Heart left ventricle (tissue), 16 donors: Measurements from ENCODE around the gene CRACR2A. TPM values are rescaled to one million over a fixed set of nuclear protein-coding genes. Genes with fewer than 3 reads are reported as not detected.

Source experiments
- ATAC-seq, 4 donors: fragments of 200-7000 bp; cut with Tn5 transposase; one replicate each; pipeline ENCODE4 v1.9.1; 2020 to 2022; ENCODE audit warnings: moderate library complexity in 4 of 4, mild to moderate bottlenecking in 3 of 4, moderate number of reproducible peaks in 1 of 4
- DNase-seq, 5 donors: peaks; one replicate each; pipeline ENCODE4 v3.0.0-alpha.2; 2020
- H3K27ac ChIP-seq, 12 donors: fragments of 200-600 bp; sonication (generic) in 4 of 12; one replicate each; pipeline versions ENCODE4 v1.5.0 to v1.8.0; 2016 to 2022; ENCODE audit warnings: mild to moderate bottlenecking in 2 of 12
- H3K27me3 ChIP-seq, 9 donors: fragments of 200-600 bp; sonication (generic) in 2 of 9; one replicate each; pipeline versions ENCODE4 v1.5.1 to v1.8.0; 2016 to 2022; ENCODE audit warnings: mild to moderate bottlenecking in 3 of 9
- H3K36me3 ChIP-seq, 9 donors: fragments of 200-600 bp; sonication (generic) in 2 of 9; one replicate each; pipeline versions ENCODE4 v1.5.0 to v1.8.0; 2018 to 2022; ENCODE audit warnings: mild to moderate bottlenecking in 2 of 9
- H3K4me1 ChIP-seq, 12 donors: fragments of 200-600 bp; sonication (generic) in 4 of 12; one replicate each; pipeline versions ENCODE4 v1.5.0 to v1.8.0; 2016 to 2022; ENCODE audit warnings: mild to moderate bottlenecking in 3 of 12
- H3K4me3 ChIP-seq, 12 donors: fragments of 200-600 bp; sonication (generic) in 4 of 12; one replicate each; pipeline versions ENCODE4 v1.5.0 to v1.8.0; 2017 to 2022; ENCODE audit warnings: mild to moderate bottlenecking in 9 of 12, moderate library complexity in 4 of 12
- H3K9me3 ChIP-seq, 12 donors: fragments of 200-600 bp; sonication (generic) in 4 of 12; one replicate each; pipeline versions ENCODE4 v1.5.0 to v1.8.0; 2016 to 2022; ENCODE audit warnings: mild to moderate bottlenecking in 1 of 12
- CTCF ChIP-seq, 12 donors: fragments of 200-600 bp; sonication (generic) in 4 of 12; IDR thresholded peaks; one replicate each; pipeline versions ENCODE4 v1.5.0 to v1.8.0; 2018 to 2022; ENCODE audit warnings: antibody characterized with exemption in 12 of 12, mild to moderate bottlenecking in 5 of 12
- POLR2A ChIP-seq, 2 donors: fragments of 450-650 bp; IDR thresholded peaks; one replicate each; pipeline ENCODE4 v1.6.1; 2017; ENCODE audit warnings: antibody characterized with exemption in 2 of 2, mild to moderate bottlenecking in 2 of 2, moderate library complexity in 2 of 2
- WGBS, 4 donors: extraction: QIAGEN DNeasy Blood & Tissue Kit in 2 of 4; methylation state at CpG; one replicate each; pipeline versions ENCODE4 v1.1.5 to v1.1.7; 2013 to 2018; 5-methylcytosine and 5-hydroxymethylcytosine counted together
- intact Hi-C, 10 donors: fragments of 100-400 bp; cut with DNase I; formaldehyde crosslinking; loops; one replicate each; pipeline versions ENCODE4 v1.11.1 to v1.14.2; 2022
- polyA plus RNA-seq, 2 donors: library from polyadenylated mRNA; stranded (reverse); fragments of 200-250 nt; gene quantifications; one replicate each; pipeline ENCODE4 v1.2.3, GENCODE V29; 2013
- total RNA-seq, 9 donors: library from RNA; depleted of rRNA in 2 of 9; stranded (reverse); fragments of >200 nt in 2 of 9; fragmentation: NEBNext Ultra II Directional in 3 of 9; extraction: Animal tissue kit (Norgen Biotek cat#: 25700) in 3 of 9; gene quantifications; one replicate each; pipeline versions ENCODE4 v1.1.0 to v1.2.4, GENCODE V29; 2016 to 2023
- donor health status: ischemic (EF 13 %, LVEDD 7.1; RV severe dilation, severe dysfunction).
- donor health status: healthy with polysubstance abuse.
- donor health status: DM: no; HTN: yes; CAD: no.
- donor health status: DM: no; HTN: no; CAD: no.
- donor health status: ischemic (EF 25% LVEDD 6.9; RV normal size, moderate dysfunction).
- donor health status: ischemic (EF 25% LVEDD 5.7; RV mildly dilated, moderate dysfunction).
- donor health status: healthy.
- donor health status: DM: yes; HTN: yes; CAD: no.
- donor health status: ischemic (EF 35%, LVEDD 5.7; RV mildly dilated, moderate dysfunction).
- donor health status: nonischemic (EF 11% LVEDD 7.7; RV severe dilation, severe dysfunction).
- donor health status: DM: yes; HTN: yes; CAD: no.
- donor health status: PGD.
- donor health status: ischemic (EF 29% LVEDD 5.4; RV normal size, mild dysfunction).
- donor health status: nonischemic (EF 23%, LVEDD 6.1; RV moderate dilation, normal function).

CRACR2A gene
- total and polyA plus RNA-seq, 11 donors, result 1.0 to 14.1 (median 4.7) TPM

GRCh38 chr12:3713483-3713882 is 39.4 kb downstream of the CRACR2A start:
- no peak overlapping the region for H3K27ac ChIP-seq
- no peaks in the 10 kb centered on the region for H3K36me3 ChIP-seq
- H3K9me3 ChIP-seq, result no peaks in the 10 kb centered on the region
- no peak for TF ChIP-seq CTCF (IDR thresholded peaks at IDR 0.05)
- no peak for TF ChIP-seq POLR2A (IDR thresholded peaks at IDR 0.05)
- DNase-seq, result no peak
- no peak overlapping the region for H3K4me3 ChIP-seq
- intact Hi-C loops, result no loop called here
- 68 to 76% (median 72%) methylated on average over 4 of the region's 4 CpGs for WGBS, 4 donors
- H3K4me1 ChIP-seq, result no peaks in the 10 kb centered on the region
- ATAC-seq, result no peak
- no peaks in the 10 kb centered on the region for H3K27me3 ChIP-seq

GRCh38 chr12:3712209-3712992 is 40.5 kb downstream of the CRACR2A start:
- intact Hi-C loops, result loop anchor here in 1 of 10 donors (1.0 kb wide), 1 partner anchor 57 kb away; no protein-coding TSS in a partner anchor
- WGBS, 4 donors, result 71 to 78% (median 74%) methylated on average over 3 of the region's 3 CpGs
- Histone ChIP-seq H3K4me1 (no peaks in the 10 kb centered on the region), H3K4me3 (no peak overlapping the region), H3K9me3 (no peaks in the 10 kb centered on the region), H3K27ac (no peak overlapping the region), H3K36me3 (no peaks in the 10 kb centered on the region), H3K27me3 (no peaks in the 10 kb centered on the region)
- no peak for TF ChIP-seq POLR2A (IDR thresholded peaks at IDR 0.05)
- no peak for TF ChIP-seq CTCF (IDR thresholded peaks at IDR 0.05)
- no peak for DNase-seq
- ATAC-seq, result no peak

GRCh38 chr12:3705354-3705675 is 47.6 kb downstream of the CRACR2A start:
- Histone ChIP-seq H3K9me3 (peaks cover 0 to 10% (median 0%) of the 10 kb centered on the region in 12 donors), H3K36me3 (no peaks in the 10 kb centered on the region), H3K4me3 (peak overlapping the region in 1 of 12 donors; percentile 20), H3K27ac (peak overlapping the region in 11 of 12 donors; percentile 29 to 85 (median 66)), H3K27me3 (no peaks in the 10 kb centered on the region), H3K4me1 (peaks cover 0 to 17% (median 11%) of the 10 kb centered on the region in 12 donors)
- TF ChIP-seq CTCF (IDR thresholded peaks at IDR 0.05) (no peak), POLR2A (IDR thresholded peaks at IDR 0.05) (no peak)
- ATAC-seq (no peak), DNase-seq (no peak)
- 80 to 88% (median 84%) methylated on average over 4 of the region's 4 CpGs for WGBS, 4 donors
- intact Hi-C loops, result no loop called here

GRCh38 chr12:3704512-3705353 is 48.2 kb downstream of the CRACR2A start:
- TF ChIP-seq CTCF (IDR thresholded peaks at IDR 0.05), result no peak
- TF ChIP-seq POLR2A (IDR thresholded peaks at IDR 0.05), result no peak
- ATAC-seq (peak in 3 of 4 donors; percentile 58 to 73 (median 62)), DNase-seq (peak in 1 of 5 donors; percentile 23)
- 12 to 36% (median 21%) methylated on average over 4 of the region's 4 CpGs for WGBS, 4 donors
- intact Hi-C loops, result no loop called here
- Histone ChIP-seq H3K4me3 (peak overlapping the region in 6 of 12 donors; percentile 2 to 29 (median 17)), H3K36me3 (no peaks in the 10 kb centered on the region), H3K9me3 (peaks cover 0 to 10% (median 0%) of the 10 kb centered on the region in 12 donors), H3K4me1 (peaks cover 0 to 17% (median 11%) of the 10 kb centered on the region in 12 donors), H3K27ac (peak overlapping the region in 11 of 12 donors; percentile 42 to 85 (median 66)), H3K27me3 (no peaks in the 10 kb centered on the region)
